ENCODE results near the gene ASCL1.
A peak's percentile ranks its signal among the peaks of the same experiment; 100 is the strongest.

The ASCL1 gene

DNA sequence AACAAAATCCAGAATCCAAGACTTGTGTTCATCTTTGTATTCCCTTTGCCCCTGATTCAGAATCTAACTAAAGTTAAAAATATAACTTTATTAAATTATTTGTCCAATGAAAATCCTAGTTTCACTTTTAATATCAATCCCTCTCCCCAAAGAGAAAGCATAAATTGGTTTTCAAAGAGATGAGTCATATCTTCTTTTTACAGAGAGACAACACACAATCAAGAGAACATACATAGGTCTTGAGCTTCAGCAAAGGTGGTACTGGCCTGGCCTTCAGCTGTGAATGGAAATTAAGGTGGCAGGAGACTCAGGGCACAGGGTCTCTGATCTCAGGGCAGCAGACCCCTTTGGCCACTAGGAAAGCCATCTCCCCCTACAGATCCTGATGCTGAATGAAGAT lies 4.3 kb upstream of the ASCL1 start:
- no peak for DNase-seq

DNA sequence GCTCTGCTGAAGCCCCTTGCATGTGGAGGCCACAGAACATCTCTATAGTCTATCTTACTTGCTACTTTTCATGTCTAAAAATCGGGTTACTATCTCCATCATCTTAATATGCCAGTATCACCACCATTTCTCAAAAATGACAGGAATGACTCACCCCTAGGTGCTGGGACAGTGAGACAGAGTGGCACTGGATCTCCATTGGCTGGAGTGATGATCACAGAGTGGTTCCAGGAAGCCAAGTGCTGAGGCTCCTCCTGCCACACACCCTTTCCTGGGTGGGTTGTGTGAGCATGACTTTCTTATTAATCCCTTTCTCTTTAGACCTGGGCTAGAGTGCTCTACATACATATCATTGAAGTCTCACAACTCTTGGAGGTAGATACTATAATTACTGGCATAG lies 3.3 kb upstream of the ASCL1 start:
- no peak for DNase-seq

DNA sequence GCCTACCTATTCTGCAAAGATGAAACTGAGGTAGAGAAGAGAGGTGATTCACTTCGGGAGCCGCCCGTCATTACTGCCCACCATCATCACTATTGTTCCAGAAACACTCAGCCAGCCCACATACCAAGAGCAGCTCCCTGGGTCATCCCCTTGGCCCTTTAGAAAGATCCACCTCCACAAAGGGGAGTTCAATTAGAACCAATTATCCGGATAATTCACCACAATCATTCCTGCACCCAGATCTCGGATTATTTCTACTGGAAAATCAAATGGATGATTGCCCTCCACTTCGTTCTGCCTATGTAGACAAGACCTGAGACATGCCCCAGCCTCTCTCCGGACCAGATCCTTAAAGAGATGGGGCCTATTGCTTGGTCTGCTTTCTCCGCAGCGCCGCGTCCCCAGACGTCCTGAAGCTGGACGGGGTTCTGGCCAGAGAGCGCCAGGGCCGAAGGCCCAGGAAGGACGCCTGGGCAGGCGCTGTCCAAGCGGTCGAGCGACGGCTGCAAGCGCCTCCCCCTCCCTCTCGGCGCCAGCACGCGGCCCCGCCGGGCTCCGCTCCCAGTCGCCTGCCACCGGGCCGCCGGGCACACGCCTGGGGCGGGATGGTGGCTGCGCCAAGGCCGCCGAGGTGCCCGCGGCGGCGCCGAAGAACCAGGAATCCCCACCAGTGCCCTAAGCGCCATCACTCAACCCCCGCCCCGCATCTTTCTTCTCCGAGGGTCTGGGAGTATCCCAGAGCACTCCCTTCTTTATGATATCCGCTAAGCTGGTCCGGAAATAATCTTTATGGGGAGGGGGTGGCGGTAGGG lies 1.3 kb upstream of the ASCL1 start:
- DNase-seq = peak; percentile 59

DNA sequence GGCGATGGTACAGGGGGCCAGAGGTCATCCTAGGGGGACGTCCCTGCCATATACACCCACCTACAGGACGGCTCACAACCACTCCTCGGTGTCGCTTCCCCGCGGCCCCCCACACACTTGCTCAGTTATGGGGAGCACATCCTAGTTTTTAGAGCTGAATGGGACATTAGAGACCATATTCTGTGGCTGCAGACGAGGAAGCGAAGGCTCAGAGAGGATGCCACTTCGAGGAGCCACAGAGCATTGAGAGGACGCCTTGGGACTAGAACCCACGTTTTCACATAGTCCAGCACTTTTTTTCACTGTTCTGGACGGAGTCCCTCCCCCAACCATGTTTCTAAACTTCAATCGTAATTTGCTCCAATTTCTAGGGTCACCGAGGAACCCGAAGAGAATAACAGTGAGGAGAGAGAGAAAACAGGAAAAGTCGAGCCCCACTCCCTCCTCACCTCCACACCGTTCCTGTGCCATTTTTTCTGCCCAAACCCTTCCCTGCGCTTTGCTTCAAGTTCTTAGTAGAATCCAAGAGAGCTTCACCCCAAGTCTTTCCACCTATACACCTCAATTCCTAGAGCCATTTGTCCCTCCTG lies 641 bp upstream of the ASCL1 start:
- peak in 1 of 2 experiments; percentile 61 for DNase-seq

DNA sequence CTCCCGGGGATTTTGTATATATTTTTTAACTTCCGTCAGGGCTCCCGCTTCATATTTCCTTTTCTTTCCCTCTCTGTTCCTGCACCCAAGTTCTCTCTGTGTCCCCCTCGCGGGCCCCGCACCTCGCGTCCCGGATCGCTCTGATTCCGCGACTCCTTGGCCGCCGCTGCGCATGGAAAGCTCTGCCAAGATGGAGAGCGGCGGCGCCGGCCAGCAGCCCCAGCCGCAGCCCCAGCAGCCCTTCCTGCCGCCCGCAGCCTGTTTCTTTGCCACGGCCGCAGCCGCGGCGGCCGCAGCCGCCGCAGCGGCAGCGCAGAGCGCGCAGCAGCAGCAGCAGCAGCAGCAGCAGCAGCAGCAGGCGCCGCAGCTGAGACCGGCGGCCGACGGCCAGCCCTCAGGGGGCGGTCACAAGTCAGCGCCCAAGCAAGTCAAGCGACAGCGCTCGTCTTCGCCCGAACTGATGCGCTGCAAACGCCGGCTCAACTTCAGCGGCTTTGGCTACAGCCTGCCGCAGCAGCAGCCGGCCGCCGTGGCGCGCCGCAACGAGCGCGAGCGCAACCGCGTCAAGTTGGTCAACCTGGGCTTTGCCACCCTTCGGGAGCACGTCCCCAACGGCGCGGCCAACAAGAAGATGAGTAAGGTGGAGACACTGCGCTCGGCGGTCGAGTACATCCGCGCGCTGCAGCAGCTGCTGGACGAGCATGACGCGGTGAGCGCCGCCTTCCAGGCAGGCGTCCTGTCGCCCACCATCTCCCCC lies 777 bp downstream of the ASCL1 start:
- DNase-seq = peak in 1 of 2 experiments; percentile 61

DNA sequence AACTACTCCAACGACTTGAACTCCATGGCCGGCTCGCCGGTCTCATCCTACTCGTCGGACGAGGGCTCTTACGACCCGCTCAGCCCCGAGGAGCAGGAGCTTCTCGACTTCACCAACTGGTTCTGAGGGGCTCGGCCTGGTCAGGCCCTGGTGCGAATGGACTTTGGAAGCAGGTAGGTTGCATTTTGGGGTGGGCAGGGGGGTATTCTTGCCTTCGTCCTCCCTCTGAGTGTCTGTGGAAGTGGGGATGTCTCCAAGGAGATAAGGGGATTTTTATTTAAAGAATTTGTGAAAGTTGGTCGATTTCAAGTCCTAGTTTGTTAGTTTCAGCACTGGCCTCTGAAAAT lies 1.3 kb downstream of the ASCL1 start:
- DNase-seq = no peak

DNA sequence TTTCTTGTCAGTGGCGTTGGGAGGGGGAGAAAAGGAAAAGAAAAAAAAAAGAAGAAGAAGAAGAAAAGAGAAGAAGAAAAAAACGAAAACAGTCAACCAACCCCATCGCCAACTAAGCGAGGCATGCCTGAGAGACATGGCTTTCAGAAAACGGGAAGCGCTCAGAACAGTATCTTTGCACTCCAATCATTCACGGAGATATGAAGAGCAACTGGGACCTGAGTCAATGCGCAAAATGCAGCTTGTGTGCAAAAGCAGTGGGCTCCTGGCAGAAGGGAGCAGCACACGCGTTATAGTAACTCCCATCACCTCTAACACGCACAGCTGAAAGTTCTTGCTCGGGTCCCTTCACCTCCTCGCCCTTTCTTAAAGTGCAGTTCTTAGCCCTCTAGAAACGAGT lies 1.9 kb downstream of the ASCL1 start:
- peak; percentile 27 to 56 for DNase-seq

DNA sequence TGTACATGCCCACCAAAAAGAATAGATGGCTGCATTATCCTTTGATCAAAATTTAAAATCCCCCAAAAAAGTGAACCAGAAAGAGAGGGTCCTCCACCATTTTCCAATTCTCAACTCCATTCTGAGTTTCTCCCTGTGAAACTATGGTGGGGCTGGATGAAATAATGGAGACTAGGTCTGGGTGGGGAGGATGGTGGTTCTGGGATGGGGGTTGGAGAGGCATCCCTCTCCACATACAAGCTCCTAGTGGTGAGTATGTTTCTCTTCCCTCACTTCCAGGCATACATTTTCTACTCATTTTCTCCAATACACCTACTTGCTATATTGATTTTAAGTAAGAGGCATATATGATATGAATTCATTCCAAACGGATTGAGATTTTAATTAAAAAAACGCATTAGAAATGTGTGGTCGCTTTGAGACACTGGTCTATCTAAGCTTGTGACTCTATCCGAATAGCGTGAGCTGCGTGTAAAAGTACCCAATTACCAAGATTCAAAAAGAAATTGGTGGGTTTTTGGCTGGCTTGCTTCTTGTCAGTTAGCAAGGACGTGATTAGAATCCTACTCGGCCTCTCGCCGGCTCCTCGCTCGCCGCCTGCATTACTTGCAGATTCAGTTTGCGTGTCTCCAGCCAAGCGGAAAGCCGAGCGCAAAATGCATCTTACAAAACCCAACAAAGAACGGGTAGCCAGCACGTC lies 3.4 kb downstream of the ASCL1 start:
- peak; percentile 68 to 90 for DNase-seq

DNA sequence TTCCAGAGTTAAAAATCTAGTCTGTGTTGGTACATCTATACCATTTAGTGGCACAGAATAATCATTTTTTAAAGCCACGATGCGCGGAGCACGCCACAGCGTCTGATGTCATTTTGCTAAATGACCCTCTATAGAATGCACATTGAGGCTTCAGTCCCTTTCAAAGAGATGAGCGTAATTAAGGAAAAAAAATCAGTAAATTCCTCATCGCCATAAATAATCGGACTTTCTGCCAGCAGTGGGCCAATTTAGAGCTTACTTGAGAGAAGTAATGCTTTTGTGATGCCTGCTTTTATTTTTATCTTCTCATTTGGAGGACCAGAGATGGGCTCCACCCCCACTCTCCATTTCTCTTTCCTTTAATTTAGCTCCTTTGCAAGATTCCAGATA lies 4.0 kb downstream of the ASCL1 start:
- DNase-seq = peak; percentile 69 to 90

DNA sequence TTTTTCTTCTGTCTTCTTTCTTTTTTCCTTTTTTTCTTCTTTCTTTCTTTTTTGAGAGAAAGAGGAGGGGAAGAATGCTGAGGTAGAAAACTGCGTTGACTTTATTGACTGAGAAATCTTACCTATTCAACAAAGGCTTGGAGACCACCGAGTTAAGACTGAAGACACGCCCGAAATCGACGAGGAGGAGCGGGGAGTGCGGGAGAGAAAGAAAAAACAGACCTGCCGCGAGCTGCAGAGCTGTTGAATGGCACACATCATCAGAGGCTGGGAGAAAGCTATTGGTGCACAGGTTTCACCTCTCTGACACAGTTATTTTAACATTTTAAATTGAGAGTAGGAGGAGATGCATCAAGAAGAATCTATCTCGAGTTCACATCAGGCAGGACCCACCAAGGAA lies 5.1 kb downstream of the ASCL1 start:
- DNase-seq = peak; percentile 31 to 55

DNA sequence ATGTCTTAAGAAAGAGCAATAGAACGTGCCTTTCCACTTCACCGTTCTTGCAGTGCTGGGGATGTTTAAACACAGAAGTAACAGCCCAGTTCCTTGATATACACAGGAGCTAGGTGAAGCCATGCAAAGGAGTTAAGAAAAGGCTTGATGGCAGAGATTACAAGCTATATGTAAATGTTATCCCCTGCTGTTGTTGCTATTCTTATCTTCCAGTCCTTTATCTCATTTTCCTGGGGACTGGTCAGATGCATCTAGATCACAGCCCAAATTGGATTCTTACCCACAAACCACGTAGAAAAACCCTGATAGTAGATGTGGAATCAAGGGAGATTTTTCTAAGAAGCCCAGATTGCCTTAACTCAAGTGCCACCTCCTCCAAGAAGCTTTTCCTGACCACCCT lies 5.5 kb downstream of the ASCL1 start:
- DNase-seq = peak in 1 of 2 experiments; percentile 55

DNA sequence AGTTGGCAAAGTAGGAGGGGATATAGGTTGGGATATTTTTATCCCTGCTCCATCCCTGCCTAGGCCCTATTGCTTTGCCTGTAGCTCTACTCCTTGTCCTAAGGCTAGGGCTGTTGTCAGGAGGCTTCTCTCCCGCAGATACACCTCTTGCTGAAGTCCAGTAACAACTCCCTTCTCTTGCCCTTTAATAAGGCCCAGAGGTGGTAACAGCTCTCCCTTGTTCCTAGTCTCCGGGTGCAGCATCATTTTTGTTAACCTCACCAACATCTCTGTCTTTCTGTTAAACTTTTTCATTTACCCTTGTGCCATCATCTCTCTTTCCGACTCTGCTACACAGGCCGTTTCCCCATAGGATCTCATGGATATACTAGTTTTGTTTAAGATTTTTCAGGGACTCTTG lies 6.3 kb downstream of the ASCL1 start:
- no peak for DNase-seq

DNA sequence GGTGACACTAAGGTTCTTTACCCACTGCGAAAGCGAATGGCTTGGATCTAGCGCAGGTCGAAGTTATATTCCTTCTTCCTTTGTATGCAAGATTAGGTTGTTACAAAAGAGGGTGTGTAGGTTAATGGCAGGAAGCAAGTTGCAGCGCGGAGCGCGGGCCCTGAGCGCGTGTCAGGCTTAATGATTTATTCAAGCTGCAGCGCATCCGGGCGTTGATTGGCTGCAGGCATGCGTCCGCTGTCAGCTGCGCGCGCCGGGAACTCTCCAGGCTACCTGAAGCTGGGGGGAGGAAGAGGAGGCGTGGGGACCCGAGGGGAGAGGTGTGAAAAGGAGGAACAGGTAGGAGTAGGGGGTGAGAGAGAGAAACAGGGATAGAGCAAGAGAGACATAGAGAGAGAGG lies 7.4 kb downstream of the ASCL1 start:
- DNase-seq = peak; percentile 90 to 97

DNA sequence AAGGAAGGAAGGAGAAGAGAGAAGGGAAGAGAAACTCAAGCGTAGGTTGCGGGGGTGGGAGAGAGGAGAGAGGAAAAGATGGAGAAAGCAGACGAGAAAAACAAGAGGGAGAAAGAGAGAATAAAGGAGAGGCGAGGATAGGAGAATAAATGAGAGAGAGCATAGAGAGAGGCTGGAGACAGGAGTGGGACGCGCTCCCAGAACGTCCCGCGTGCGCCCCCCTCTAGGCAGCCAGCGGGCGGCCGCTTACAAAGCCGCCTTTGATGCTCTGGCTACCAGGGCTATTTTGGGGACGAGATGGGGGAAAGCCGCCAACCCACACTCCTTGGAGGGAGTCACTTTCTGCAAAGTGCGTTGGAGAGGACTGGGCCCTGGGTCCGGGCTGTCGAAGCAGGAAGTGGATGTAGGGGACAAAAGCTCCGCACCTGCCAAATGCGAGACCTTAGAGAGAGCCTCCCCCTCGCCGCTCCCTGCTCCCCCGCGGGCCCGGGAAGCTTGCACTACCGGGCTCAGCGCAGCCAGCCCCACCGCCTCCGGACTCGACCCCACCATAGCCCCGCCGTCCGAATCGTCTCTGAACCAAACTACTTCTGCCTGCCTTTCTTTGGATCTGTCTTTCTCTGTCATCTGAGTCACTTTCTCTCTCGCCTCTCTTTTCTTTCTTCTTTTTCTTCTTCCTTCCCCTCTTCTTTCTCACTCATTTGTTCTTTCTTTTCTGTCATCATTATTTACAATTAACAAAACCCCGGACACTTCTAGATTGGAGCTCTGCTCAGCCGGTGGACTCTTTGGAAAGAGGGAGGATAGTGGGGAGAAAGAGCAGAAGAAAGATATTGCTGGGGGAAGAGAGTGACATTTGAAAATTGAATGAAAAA lies 8.0 kb downstream of the ASCL1 start:
- peak; percentile 75 to 87 for DNase-seq

DNA sequence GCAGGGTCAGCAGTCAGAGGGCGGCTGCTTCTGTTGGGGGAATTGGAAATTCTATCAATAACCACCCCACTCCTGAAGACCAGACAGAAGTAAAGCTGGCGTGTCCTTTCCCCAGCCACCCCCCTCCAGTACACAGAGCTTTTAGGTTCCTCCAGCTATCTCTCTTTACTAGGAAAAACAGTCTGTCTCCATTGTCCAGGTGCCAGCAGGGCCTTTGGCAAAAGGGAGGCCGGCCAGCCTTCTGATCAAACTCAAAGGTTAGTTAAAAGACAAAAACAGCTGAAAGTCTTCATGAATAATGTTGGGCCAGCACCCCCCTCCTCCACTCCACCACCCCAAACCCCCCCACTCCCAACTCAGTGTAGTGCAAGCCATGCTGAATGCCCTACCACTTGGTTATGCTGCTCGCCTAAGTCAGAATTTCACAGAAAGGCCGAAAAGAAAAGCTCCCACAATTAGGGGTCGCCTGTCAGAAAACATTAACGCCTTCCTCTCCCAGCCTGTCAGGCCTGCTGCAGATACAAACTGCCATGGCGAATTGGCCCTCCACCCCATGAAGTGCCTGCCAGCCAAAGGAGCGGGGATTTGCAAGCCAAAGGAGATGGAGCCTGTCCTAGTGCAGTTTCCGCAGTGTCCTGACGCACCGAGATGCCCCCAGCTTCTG lies 8.9 kb downstream of the ASCL1 start:
- DNase-seq = peak in 1 of 2 experiments; percentile 41

DNA sequence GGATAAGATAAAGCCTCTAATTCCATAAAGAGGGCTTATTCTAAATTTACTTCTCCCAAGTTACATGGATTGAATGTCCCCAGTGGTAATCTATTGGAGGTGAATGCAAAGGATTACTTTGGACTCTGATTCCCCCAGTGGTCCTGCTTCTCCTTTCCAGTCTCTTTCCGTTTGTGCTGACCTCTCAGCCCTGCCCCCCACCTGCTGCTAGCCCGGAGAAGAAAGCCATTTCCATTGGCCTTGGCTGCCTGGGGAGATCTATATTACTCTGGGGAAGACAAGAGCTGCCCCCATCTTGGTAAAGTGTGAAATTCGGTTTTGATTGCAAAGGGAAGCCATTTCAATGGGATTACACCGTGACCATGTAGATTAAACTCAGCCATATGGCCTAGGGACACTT lies 13.3 kb downstream of the ASCL1 start:
- no peak for DNase-seq

DNA sequence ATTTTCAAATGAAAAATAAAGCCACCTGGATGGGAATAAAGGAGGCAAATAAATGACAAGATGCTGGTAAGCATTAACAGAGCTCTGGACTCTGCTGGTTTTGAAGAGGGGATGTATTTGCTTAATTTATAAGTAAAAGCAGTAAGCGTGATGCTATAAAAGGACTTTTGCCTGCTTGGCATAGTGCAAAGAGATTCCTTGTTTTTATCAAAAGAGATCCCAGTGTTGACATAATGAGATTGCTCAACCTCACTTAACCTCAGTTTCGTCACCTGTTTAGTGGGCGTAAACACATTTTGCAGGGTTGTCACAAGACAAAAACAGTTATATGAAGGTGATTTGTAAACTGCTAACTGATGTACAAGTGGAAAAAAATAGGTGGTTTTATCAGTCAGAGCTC lies 13.8 kb downstream of the ASCL1 start:
- DNase-seq = no peak

DNA sequence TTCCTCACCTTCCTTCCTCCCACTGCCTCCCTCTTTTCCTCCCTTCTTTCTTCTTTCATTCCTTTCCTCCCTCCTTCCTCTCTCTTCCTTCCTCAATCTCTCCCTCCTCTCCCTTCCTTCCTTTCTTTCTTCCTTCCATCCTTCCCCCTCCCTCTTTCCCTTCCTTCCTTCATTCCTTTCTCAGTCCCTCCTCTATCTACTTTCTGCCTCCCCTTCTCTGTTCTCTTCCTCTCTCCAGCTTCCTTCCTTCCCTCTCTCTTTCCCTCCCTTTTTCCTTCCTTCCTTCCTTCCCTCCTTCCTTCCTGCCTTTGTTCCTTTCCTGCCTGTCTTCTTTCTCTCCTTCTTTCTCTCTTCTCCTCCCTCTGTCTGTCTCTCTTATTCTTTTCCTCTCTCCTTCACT lies 16.1 kb downstream of the ASCL1 start:
- no peak for DNase-seq

DNA sequence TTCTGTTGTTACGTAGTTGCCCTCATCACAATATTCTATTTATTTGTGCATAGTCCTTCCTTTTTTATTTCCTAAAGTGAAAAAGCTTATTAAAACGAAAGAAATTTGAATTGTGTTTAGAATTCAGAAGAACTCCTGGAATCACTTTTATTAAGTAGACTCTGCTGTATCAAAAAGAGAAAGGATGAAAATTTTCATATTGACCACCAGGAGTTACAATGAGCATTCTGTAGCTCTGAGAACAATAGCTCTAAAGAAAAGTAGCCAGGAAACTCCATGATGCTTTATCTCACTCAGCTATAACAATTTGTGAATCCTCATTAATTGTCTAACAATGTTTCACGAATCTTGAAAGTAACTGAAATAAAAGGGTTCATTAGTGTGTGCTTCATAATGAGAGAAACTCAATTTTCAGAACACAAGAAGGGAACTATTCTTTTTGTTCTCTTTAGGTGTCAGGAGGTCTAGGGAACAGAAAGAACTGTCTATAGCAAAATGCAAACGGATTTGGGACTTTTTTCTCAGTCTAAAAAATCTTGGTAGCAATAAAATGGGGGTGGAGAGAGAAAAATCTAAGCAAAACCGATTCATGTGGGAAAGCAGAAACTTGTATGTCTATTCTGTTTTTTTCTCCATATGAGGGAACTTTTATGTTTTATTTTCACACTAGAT lies 19.3 kb downstream of the ASCL1 start:
- no peak for DNase-seq

DNA sequence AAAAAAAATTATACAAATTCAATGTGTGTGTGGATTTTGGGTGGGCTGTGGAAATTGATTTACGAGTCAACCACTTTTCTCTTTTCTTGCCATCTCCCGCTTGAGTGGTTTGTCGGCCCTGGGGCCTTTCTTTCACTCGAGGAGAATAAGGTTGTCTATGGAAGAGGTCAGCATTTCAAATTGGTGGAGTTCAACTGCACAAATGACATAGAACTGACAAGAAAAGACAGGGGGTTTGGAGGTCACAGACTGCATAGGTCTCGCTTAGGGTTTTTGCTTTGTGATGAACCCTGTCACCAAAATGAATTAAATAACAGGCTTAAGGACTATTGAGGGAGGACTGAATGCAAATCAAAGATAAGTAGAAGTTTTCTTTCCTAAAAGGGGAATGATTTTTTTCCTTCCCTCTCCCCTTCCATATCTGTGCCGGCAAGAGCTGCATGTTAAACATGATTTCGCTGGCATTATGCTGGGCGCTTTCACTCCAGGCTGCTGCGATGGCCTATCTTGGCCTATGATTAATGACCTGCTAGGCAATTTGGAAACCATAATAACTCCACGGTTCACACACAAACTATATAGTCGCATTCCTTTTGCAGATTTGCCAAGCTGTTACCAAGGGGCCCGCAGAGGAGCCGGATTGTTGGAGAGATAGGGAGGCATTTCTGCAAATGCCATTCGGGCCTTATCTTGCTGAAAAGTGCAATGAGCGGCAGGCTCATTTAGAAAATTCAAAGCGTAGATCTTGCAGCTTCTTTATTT lies 20.7 kb downstream of the ASCL1 start:
- DNase-seq = no peak

DNA sequence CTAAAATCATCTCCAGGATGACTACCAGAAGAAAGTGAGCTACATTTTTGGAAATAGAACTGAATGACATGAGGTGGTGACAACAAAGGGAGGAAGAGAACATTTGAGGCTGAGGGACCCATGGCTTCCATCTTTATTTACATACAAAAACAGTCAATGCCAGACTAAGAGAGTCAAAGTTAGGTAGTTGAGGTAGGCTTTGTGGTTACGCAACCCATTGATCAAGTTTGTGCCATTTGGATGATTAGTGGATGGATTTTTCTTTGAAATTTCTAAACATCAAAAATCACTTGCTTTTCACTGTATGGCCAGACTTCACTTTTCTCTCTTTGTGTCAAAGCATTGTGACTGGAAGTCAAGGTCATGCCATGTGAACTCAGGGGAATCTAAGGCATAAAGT lies 22.9 kb downstream of the ASCL1 start:
- DNase-seq = no peak
